Posterior cingulate gyrus (tissue), 11 donors: ENCODE measurements around the gene HTRA3.

Source experiments
- DNase-seq, 10 donors: peaks; one replicate each; pipeline versions ENCODE4 v3.0.0 to v3.0.0-alpha.2; 2020 to 2021; ENCODE audit warnings: mixed read lengths in 3 of 10
- intact Hi-C: fragments of 100-400 bp; cut with DNase I; formaldehyde crosslinking; loops from one replicate; pipeline ENCODE4 v1.15.1; 2023

HTRA3 gene

DNA sequence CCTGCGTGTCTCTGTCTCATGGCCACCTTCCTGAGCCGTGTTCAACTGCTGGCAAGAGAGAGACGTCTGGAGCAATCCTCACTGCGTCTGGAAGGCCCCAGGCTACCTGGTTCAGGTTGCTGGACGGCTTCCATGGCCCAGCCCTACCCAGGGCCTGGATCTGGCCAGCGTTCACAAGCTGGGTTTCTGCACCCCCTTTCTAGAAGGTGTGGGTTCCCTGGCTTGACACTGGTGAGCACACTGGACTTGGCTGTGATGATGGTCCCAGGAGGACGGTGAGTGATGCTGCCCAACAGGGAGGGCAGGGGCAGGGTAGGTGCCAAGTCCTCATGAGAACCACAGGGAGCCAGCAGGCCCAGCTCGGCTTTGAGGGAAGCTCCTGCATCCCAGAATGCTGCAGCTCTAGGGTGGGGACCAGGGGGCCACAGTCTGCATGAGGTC lies 63.4 kb downstream of the HTRA3 start:
- DNase-seq = peak in 2 of 10 donors; percentile 29 to 66

DNA sequence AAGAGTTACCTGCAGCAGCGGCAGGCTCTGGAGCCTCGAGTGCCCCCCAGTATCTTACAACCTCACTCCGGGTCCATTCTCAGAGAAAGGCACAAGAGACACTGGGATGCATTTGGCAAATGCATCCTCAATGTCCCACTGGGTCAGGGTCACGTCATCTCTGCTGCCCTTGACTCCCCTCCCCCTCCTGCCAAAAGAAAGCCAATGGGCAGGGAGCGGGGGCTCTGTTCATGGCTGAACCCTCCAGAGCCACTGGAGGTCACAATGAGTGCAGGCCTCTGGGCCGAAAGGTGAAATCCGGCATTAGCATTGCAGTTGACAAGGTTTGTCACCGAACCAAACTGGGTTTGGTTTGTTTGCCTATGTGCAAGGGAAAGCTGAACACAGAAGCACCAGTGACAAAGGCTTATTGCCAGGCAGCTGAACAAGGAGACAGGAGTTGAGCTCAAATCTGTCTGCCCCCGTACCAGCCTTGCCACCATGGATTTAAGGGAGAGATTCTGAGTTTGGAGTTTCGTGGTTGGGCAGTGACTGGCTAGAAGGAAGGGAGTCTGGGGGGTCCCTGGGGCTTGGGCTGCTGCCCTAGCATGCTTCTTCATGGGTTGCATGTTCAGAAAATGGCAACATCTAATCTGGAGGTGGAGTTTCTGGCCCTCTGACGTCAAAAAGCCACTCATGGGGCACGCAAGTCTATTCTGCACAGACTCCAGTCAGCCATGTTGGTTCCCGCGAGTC lies 64.3 kb downstream of the HTRA3 start:
- intact Hi-C loops = no loop called here
- DNase-seq = peak in 2 of 10 donors; percentile 55 to 68

More for the DNA sequence above, 63.4 kb downstream of the HTRA3 start:
- intact Hi-C loops = no loop called here

- DNase-seq = peak in 1 of 10 donors; percentile 7
- intact Hi-C loops = no loop called here
Measured at GRCh38 chr4:8334786-8335460, 65.4 kb downstream of the HTRA3 start.

GRCh38 chr4:8335848-8336247 lies 66.3 kb downstream of the HTRA3 start:
- DNase-seq = no peak
- intact Hi-C loops = no loop called here

DNA sequence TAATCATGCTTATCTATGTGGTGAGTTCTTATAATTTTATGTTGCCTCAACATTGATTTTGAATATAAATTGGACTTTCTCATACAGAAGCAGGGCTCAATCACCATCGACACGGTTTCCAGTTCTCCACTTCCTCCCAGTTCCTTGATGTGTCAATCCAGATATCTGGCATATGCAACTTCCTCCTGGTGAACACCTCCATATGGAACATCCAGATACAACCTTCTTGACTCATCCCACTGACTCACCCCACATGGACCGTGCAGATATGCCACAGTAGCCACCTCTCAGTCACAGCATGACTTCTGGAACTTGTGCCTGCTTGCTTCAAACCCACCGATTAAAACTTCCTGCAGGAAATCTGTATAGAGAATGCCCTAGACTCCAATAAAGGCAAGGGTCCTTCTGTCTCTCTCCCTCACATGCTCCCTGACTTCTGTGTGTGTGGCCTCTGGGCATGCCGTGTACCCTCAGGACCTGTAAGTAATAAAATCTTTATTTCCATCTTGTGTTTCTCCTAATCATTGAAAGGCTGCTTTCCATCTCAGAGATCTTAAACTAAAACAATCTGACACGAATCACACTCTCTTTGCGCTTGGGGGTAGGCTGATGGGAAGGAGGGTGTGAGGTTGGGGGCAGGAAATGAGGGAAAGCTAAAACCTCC lies 67.0 kb downstream of the HTRA3 start:
- DNase-seq = peak in 1 of 10 donors; percentile 24
- intact Hi-C loops = no loop called here

GRCh38 chr4:8338351-8338961 lies 68.9 kb downstream of the HTRA3 start:
- intact Hi-C loops = no loop called here
- DNase-seq = no peak

DNA sequence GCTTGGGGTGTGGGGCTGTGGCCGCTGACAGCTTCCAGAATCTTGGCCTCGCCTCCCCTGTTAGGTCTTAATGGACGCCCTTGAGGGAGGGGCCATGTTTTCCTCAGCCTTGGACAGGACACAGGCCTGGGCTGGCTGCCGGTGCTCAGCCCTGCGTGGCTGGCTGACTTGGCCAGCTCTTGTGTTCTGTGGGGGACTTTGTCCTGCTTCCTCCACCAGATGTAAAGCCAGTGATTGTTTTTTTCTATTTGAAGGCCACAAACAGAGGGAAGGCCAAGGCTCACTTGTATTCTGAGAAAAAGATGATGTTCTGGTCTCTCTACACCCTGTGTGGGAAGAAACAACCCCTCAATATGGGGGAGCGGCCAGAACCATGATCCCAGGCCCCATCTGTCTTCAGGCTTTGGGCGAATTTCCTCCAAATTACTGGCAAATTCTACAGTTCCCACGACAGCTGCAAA lies 71.3 kb downstream of the HTRA3 start:
- intact Hi-C loops = loop anchor here (2.0 kb wide), 1 partner anchor 54 kb away; no protein-coding TSS in a partner anchor
- peak; percentile 18 to 92 (median 58) for DNase-seq

DNA sequence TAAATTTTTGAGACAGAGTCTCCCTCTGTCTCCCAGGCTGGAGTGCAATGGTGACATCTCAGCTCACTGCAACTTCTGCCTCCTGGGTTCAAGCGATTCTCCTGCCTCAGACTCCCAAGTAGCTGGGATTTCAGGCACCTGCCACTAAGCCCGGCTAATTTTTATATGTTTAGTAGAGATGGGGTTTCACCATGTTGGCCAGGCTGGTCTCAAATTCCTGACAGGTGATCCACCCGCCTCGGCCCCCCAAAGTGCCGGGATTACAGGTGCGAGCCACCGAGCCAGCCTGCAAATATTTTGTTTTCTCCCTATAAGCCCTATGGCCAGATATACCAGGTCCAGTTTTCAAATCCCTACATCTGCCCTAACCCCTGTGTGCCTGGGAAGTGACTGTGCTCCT lies 71.7 kb downstream of the HTRA3 start:
- peak in 2 of 10 donors; percentile 19 to 55 for DNase-seq
- intact Hi-C loops = loop anchor here (2.0 kb wide), 1 partner anchor 54 kb away; no protein-coding TSS in a partner anchor

- intact Hi-C loops = loop anchor here (2.0 kb wide), 1 partner anchor 53 kb away; no protein-coding TSS in a partner anchor
Measured at GRCh38 chr4:8341691-8342090, 72.1 kb downstream of the HTRA3 start.

GRCh38 chr4:8342651-8343261 lies 73.2 kb downstream of the HTRA3 start:
- intact Hi-C loops = no loop called here
- DNase-seq = peak in 1 of 10 donors; percentile 67

More at GRCh38 chr4:8341691-8342090, 72.1 kb downstream of the HTRA3 start:
- peak in 7 of 10 donors; percentile 17 to 89 (median 58) for DNase-seq

GRCh38 chr4:8343262-8343966 lies 73.9 kb downstream of the HTRA3 start:
- intact Hi-C loops = no loop called here

GRCh38 chr4:8343967-8344331 lies 74.4 kb downstream of the HTRA3 start:
- intact Hi-C loops = no loop called here
- DNase-seq = no peak

More at GRCh38 chr4:8343262-8343966, 73.9 kb downstream of the HTRA3 start:
- peak in 2 of 10 donors; percentile 77 to 80 for DNase-seq

DNA sequence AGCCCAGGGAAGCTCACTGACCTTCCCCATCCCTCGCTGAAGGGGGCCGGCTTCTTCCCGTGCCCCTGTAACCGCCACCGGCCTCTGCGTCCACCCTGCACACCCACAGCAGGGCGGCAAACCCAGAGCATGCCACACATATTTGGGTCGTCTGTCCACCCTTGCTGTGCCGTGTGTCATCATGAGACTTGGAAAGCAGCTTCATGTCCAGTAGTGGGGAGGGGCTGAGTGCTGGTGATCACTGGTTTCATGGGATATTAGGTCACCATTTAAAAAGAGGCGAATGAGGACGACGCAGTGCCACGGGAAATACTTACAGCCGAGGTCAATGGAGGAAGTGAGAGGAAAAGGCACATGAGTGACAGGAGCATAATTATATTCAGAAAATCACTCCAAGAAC lies 74.8 kb downstream of the HTRA3 start:
- peak in 1 of 10 donors; percentile 49 for DNase-seq
- intact Hi-C loops = no loop called here

GRCh38 chr4:8345053-8345945 lies 75.7 kb downstream of the HTRA3 start:
- intact Hi-C loops = no loop called here
- peak in 1 of 10 donors; percentile 78 for DNase-seq

DNA sequence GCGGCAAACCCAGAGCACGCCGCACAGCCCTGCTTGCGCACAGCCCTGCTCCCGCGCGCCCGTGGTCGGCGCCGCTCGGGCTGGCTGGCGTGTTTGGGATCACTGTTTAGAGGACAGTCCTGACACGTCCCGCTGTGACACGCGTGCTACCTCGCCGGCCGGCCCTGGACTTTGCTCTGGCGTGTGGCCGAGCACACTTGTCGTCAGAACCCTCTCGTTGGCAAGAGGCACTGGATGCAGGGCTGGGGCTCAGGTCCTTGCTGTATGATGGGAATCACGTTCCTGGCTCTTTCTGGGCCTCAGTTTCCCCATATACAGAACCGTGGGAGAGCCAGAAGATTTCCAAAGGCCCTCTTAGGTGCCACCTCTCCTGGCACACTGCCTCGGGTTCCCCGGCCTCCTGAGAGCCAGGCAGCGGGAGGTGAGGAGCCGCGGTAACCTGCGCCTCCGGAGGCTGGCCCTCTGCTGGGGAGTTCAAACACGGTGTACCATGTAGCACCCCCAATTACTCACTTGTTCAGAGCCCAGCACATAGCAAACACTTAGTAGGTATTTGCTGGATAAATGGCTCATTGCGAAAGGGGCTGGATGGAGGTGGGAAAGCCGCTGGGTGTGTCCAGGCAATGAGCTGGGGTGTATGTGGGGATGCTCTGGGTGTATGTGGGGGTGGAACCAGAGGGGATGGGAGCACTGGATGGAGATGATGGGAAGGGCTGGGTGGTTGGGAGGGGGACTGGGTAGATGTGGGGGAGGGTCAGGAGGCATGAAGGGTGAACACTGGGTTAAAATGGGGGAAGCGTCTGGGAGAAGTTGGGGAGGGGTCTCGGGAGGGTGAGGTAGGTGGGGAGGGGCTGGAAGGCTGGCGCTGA lies 76.6 kb downstream of the HTRA3 start:
- peak in 2 of 10 donors; percentile 74 to 82 for DNase-seq
- intact Hi-C loops = no loop called here

DNA sequence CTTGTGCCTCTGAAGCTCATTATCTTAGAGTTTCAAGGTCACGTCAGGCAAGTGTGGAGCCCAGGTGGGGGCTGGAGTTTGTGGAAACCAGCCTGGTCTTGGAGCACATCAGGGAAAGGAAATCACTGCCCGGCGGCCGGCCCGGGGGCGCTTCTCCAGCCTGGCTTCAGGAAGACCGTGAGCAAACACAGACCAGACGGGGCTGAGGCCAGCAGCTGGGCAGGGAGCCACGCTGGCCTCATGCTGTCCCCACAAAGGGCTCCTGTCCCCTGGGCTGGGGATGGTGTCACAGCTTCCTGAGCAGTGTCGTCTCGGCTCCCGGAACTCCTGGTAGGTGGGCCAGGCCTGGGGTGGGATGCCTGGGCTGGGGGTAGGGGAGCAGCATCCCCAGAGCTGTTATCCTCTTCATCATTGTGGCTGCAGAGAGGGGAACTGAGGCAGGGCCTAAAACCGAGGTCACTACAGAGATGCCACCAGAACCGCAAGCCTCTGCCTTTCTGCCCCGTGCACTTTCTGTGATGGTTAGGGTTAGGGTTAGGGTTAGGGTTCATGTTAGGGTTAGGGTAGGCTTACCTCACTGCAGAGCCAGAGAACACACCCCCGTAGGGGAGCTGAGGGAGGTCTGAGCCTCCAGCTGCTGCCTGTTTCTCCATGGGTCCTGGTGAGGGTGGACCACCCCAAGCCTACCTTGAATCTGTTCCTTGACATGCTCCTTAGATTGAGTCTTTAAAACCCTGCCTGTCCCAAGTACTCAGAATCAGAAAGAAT lies 77.5 kb downstream of the HTRA3 start:
- peak in 8 of 10 donors; percentile 39 to 95 (median 60) for DNase-seq
- intact Hi-C loops = no loop called here

GRCh38 chr4:8347660-8348059 lies 78.1 kb downstream of the HTRA3 start:
- peak in 3 of 10 donors; percentile 23 to 41 (median 33) for DNase-seq

More at GRCh38 chr4:8347660-8348059, 78.1 kb downstream of the HTRA3 start:
- intact Hi-C loops = no loop called here
